H9 (cell line): ENCODE measurements around the gene TMPRSS6. TPM values are rescaled to one million over a fixed set of nuclear protein-coding genes. Genes with fewer than 3 reads are reported as not detected.

Experiments used
- DNase-seq: peaks from one replicate; pipeline ENCODE4 v3.0.0-alpha.2; 2017
- H2AFZ ChIP-seq: one replicate; pipeline ENCODE4 v1.6.1; 2013; ENCODE audit warnings: mild to moderate bottlenecking, low read length, control low read depth, moderate library complexity
- H2AK5ac ChIP-seq: 2 replicates; pipeline ENCODE4 v1.6.1; 2013; ENCODE audit warnings: low read length, control low read depth, mixed read lengths; ENCODE audit not compliant: insufficient read length
- H2BK120ac ChIP-seq: one replicate; pipeline ENCODE4 v1.6.1; 2013; ENCODE audit warnings: low read depth, mild to moderate bottlenecking, low read length, control low read depth, inconsistent platforms; ENCODE audit not compliant: poor library complexity, severe bottlenecking
- H2BK12ac ChIP-seq: 2 replicates; pipeline ENCODE4 v1.6.1; 2013; ENCODE audit warnings: low read length, control low read depth, mixed read lengths, low read depth; ENCODE audit not compliant: insufficient read length
- H2BK15ac ChIP-seq: 2 replicates; pipeline ENCODE4 v1.6.1; 2013; ENCODE audit warnings: low read depth, low read length, control low read depth
- H2BK20ac ChIP-seq: one replicate; pipeline ENCODE4 v1.6.1; 2013; ENCODE audit warnings: low read depth, mild to moderate bottlenecking, low read length, control low read depth, inconsistent platforms; ENCODE audit not compliant: poor library complexity, severe bottlenecking
- H2BK5ac ChIP-seq: 2 replicates; pipeline ENCODE4 v1.6.1; 2013; ENCODE audit warnings: low read length, control low read depth, mixed read lengths; ENCODE audit not compliant: insufficient read length
- H3K14ac ChIP-seq: 2 replicates; pipeline ENCODE4 v1.6.1; 2013; ENCODE audit warnings: low read length, control low read depth; ENCODE audit not compliant: insufficient read depth
- H3K18ac ChIP-seq: 2 replicates; pipeline ENCODE4 v1.6.1; 2013; ENCODE audit warnings: low read depth, mild to moderate bottlenecking, mixed read lengths, low read length, control low read depth; ENCODE audit not compliant: insufficient read length
- H3K23ac ChIP-seq: 2 replicates; pipeline ENCODE4 v1.6.1; 2013; ENCODE audit warnings: low read length, control low read depth, mixed read lengths, low read depth; ENCODE audit not compliant: insufficient read length
- H3K23me2 ChIP-seq: 2 replicates; pipeline ENCODE4 v1.6.1; 2013; ENCODE audit warnings: low read depth, mild to moderate bottlenecking, mixed read lengths, low read length, control low read depth; ENCODE audit not compliant: insufficient read length, poor library complexity, severe bottlenecking
- H3K27ac ChIP-seq: 2 replicates; pipeline ENCODE4 v1.5.1; 2013; ENCODE audit warnings: low read length, control low read depth, mixed read lengths, low read depth; ENCODE audit not compliant: insufficient read length
- H3K27me3 ChIP-seq: 2 replicates; pipeline ENCODE4 v1.6.1; 2013; ENCODE audit warnings: low read length, control low read depth, inconsistent platforms; ENCODE audit not compliant: insufficient read depth
- H3K4ac ChIP-seq: 2 replicates; pipeline ENCODE4 v1.6.1; 2013; ENCODE audit warnings: low read depth, mild to moderate bottlenecking, control low read depth, inconsistent platforms, low read length, moderate library complexity
- H3K4me1 ChIP-seq: 2 replicates; pipeline ENCODE4 v1.6.1; 2013; ENCODE audit warnings: low read length, control low read depth, inconsistent platforms; ENCODE audit not compliant: insufficient read depth
- H3K4me2 ChIP-seq: 2 replicates; pipeline ENCODE4 v1.6.1; 2013; ENCODE audit warnings: low read length, control low read depth, mixed read lengths; ENCODE audit not compliant: insufficient read length, insufficient read depth
- H3K56ac ChIP-seq: 2 replicates; pipeline ENCODE4 v1.6.1; 2013; ENCODE audit warnings: low read depth, mild to moderate bottlenecking, mixed read lengths, low read length, control low read depth; ENCODE audit not compliant: insufficient read length
- H3K79me1 ChIP-seq: 2 replicates; pipeline ENCODE4 v1.6.1; 2013; ENCODE audit warnings: low read depth, mild to moderate bottlenecking, moderate library complexity, low read length, control low read depth, inconsistent platforms; ENCODE audit not compliant: insufficient read depth, poor library complexity, severe bottlenecking
- H3K79me2 ChIP-seq: 2 replicates; pipeline ENCODE4 v1.6.1; 2013; ENCODE audit warnings: low read length, control low read depth, inconsistent platforms; ENCODE audit not compliant: insufficient read depth
- H3K9ac ChIP-seq: 2 replicates; pipeline ENCODE4 v1.6.1; 2013; ENCODE audit warnings: low read length, control low read depth, mixed read lengths; ENCODE audit not compliant: insufficient read length; ENCODE audit errors: extremely low read depth
- H3K9me3 ChIP-seq: one replicate; pipeline ENCODE4 v1.6.1; 2013; ENCODE audit warnings: low read depth, low read length, inconsistent platforms; ENCODE audit not compliant: control insufficient read depth
- H3T11ph ChIP-seq: one replicate; pipeline ENCODE4 v1.6.1; 2013; ENCODE audit warnings: mild to moderate bottlenecking, low read length, control low read depth, inconsistent platforms
- H4K20me1 ChIP-seq: one replicate; pipeline ENCODE4 v1.6.1; 2013; ENCODE audit not compliant: control insufficient read depth, insufficient read length, insufficient read depth
- H4K5ac ChIP-seq: 2 replicates; pipeline ENCODE4 v1.6.1; 2013; ENCODE audit warnings: low read depth, mild to moderate bottlenecking, mixed read lengths, low read length, control low read depth; ENCODE audit not compliant: insufficient read length
- H4K8ac ChIP-seq: replicated peaks from 2 replicates; pipeline ENCODE4 v1.6.1; 2013; ENCODE audit warnings: low read length, control low read depth, mixed read lengths, low read depth; ENCODE audit not compliant: insufficient read length
- H4K91ac ChIP-seq: 2 replicates; pipeline ENCODE4 v1.6.1; 2013; ENCODE audit warnings: low read depth, mild to moderate bottlenecking, moderate library complexity, mixed read lengths, low read length, control low read depth; ENCODE audit not compliant: insufficient read length
- H3K27ac Mint-ChIP-seq, 3 experiments: 2 replicates in 2 of 3; 3 replicates in 1 of 3; pipeline ENCODE4 v1.8.0; 2020 to 2021; ENCODE audit warnings: mixed read lengths in 3 of 3, mild to moderate bottlenecking in 1 of 3, moderate library complexity in 1 of 3
- H3K27me3 Mint-ChIP-seq: 2 replicates; pipeline ENCODE4 v1.8.0; 2021; ENCODE audit warnings: low read depth, mild to moderate bottlenecking, moderate library complexity, mixed read lengths
- H3K36me3 Mint-ChIP-seq, 3 experiments: 2 replicates in 2 of 3; 3 replicates in 1 of 3; pipeline ENCODE4 v1.8.0; 2020 to 2021; ENCODE audit warnings: low read depth in 3 of 3, mixed read lengths in 3 of 3; ENCODE audit not compliant: insufficient read depth in 1 of 3
- H3K4me1 Mint-ChIP-seq, 2 experiments: 2 replicates each; pipeline ENCODE4 v1.8.0; 2020; ENCODE audit warnings: mixed read lengths in 2 of 2
- H3K4me3 Mint-ChIP-seq, 2 experiments: 2 replicates in 1 of 2; 3 replicates in 1 of 2; pipeline ENCODE4 v1.8.0; 2020 to 2021; ENCODE audit warnings: mild to moderate bottlenecking in 2 of 2, mixed read lengths in 2 of 2, moderate library complexity in 1 of 2
- H3K9me3 Mint-ChIP-seq, 2 experiments: 2 replicates in 1 of 2; 3 replicates in 1 of 2; pipeline ENCODE4 v1.8.0; 2020; ENCODE audit warnings: mild to moderate bottlenecking in 2 of 2, mixed read lengths in 2 of 2, moderate library complexity in 1 of 2
- CTCF ChIP-seq: fragments of 200-600 bp; sonication (generic); conservative IDR thresholded peaks from 3 replicates; pipeline ENCODE4 v1.8.0; 2021; ENCODE audit warnings: antibody characterized with exemption, mild to moderate bottlenecking
- total RNA-seq: library from RNA; stranded (reverse); gene quantifications from 2 replicates; pipeline ENCODE4 v1.2.1, GENCODE V29; 2021

The TMPRSS6 gene
- total RNA-seq, 1 experiment from 2014 or later, result not detected

GRCh38 chr22:37150701-37151100 lies 41.2 kb upstream of the TMPRSS6 start:
- TF ChIP-seq CTCF, result no peak
- Histone ChIP-seq H3K79me1 (no peaks in the 10 kb centered on the region), H3K4me2 (no peak overlapping the region), H3K9ac (no peak overlapping the region), H4K5ac (no peak overlapping the region), H4K8ac (no peak overlapping the region), H3K23ac (no peak overlapping the region), H2BK20ac (no peak overlapping the region), H3K27me3 (no peaks in the 10 kb centered on the region), H2BK5ac (no peak overlapping the region), H3K14ac (no peak overlapping the region), H3K56ac (no peak overlapping the region), H2BK120ac (no peak overlapping the region), H3K9me3 (no peaks in the 10 kb centered on the region), H3T11ph (no peak overlapping the region), H3K79me2 (no peaks in the 10 kb centered on the region), H3K4me1 (no peaks in the 10 kb centered on the region; the same call in 1 of the 2 replicates), H2BK12ac (no peak overlapping the region), H2BK15ac (no peak overlapping the region), H2AFZ (no peak overlapping the region), H3K27ac (no peak overlapping the region), H2AK5ac (no peak overlapping the region), H3K18ac (no peak overlapping the region), H3K4ac (no peak overlapping the region), H3K23me2 (no peaks in the 10 kb centered on the region), H4K91ac (no peak overlapping the region), H4K20me1 (no peaks in the 10 kb centered on the region)
- no peak for DNase-seq
- Mint-ChIP-seq H3K4me1 (peaks cover 8 to 18% of the 10 kb centered on the region in 2 experiments), H3K27ac (no peak overlapping the region), H3K36me3 (peaks cover 0 to 7% (median 0%) of the 10 kb centered on the region in 3 experiments; a peak in 3 of 7 replicates), H3K27me3 (peaks cover 29% of the 10 kb centered on the region), H3K4me3 (no peak overlapping the region), H3K9me3 (peaks cover 0 to 19% of the 10 kb centered on the region in 2 experiments; a peak in 2 of 5 replicates)
